Measurements from ENCODE around the gene CRACDL.
A peak's percentile ranks its signal among the peaks of the same experiment; 100 is the strongest.

The CRACDL gene, protein sequence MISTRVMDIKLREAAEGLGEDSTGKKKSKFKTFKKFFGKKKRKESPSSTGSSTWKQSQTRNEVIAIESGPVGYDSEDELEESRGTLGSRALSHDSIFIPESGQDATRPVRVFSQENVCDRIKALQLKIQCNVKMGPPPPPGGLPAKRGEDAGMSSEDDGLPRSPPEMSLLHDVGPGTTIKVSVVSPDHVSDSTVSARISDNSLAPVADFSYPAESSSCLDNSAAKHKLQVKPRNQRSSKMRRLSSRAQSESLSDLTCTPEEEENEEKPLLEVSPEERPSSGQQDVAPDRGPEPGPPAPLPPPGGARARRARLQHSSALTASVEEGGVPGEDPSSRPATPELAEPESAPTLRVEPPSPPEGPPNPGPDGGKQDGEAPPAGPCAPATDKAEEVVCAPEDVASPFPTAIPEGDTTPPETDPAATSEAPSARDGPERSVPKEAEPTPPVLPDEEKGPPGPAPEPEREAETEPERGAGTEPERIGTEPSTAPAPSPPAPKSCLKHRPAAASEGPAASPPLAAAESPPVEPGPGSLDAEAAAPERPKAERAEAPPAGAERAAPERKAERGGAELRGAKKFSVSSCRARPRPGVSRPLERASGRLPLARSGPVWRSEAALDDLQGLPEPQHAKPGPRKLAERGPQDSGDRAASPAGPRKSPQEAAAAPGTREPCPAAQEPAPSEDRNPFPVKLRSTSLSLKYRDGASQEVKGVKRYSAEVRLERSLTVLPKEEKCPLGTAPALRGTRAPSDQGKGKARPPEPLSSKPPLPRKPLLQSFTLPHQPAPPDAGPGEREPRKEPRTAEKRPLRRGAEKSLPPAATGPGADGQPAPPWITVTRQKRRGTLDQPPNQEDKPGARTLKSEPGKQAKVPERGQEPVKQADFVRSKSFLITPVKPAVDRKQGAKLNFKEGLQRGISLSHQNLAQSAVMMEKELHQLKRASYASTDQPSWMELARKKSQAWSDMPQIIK

DNA sequence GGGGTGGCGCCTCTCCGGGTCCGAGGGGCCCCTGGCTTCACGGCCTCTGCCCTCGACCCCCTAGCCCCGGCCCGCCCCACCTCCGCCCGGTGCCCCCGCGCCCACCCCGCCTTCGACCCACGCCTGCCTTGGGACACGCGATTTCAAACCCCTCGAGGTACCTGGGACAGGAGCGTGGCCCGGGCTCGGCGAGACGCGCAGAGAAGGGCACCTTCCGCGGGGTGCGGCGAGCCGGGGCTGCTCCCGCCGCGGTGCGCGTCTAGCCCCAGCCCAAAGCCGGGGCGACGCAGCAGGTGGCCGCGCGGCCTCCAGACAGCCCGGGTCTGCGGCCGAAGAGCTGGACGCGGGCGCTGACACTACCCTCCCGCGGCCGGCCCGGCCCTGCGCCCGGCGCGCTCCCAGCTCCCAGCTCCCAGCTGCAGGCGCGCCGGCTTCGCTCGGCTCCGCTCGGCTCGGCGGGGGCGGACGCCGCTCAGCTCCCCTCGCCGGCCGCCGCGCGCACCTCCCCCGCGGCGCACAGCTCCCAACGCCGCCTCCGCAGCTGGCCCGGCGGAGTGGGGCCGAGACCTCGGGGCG lies at the start of gene CRACDL:
CRACDL (minus strand) TSS at position 449 of the 576 bp plus-strand sequence. CDS start 89,425 bp downstream, outside the sequence.
- TF ChIP-seq, protein P1, sequence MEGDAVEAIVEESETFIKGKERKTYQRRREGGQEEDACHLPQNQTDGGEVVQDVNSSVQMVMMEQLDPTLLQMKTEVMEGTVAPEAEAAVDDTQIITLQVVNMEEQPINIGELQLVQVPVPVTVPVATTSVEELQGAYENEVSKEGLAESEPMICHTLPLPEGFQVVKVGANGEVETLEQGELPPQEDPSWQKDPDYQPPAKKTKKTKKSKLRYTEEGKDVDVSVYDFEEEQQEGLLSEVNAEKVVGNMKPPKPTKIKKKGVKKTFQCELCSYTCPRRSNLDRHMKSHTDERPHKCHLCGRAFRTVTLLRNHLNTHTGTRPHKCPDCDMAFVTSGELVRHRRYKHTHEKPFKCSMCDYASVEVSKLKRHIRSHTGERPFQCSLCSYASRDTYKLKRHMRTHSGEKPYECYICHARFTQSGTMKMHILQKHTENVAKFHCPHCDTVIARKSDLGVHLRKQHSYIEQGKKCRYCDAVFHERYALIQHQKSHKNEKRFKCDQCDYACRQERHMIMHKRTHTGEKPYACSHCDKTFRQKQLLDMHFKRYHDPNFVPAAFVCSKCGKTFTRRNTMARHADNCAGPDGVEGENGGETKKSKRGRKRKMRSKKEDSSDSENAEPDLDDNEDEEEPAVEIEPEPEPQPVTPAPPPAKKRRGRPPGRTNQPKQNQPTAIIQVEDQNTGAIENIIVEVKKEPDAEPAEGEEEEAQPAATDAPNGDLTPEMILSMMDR (IDR thresholded peaks at IDR 0.05; ENCODE audit: insufficient read depth, low read depth, low read length, missing control alignments), result no peak
- H3K4me3 ChIP-seq (ENCODE audit: low read length), result peak within 1 kb of the TSS; percentile 30
- DNase-seq (ENCODE audit: low read depth), result peak; percentile 32

DNA sequence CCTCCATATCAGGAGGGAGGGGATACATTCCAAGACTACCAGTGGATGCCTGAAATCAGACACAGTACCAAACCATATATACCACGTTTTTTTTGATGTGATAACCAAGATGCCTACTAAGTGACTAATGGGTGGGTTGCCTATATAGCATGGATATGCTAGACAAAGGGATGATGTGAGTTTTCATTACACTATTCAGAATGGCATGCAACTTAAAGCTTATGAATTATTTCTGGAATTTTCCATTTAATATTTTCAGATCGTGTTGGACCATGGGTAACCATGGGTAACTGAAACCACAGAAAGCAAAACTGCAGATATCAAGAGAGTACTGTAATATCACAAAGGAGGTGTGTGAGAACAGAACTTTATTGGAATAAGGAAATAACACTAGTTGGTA lies 39.6 kb upstream of the CRACDL start:
- no peak for DNase-seq (ENCODE audit: low read depth)
- TF ChIP-seq, protein P1 (IDR thresholded peaks at IDR 0.05; ENCODE audit: insufficient read depth, low read depth, low read length, missing control alignments), result no peak
- H3K4me3 ChIP-seq (ENCODE audit: low read length), result no peak overlapping the region

DNA sequence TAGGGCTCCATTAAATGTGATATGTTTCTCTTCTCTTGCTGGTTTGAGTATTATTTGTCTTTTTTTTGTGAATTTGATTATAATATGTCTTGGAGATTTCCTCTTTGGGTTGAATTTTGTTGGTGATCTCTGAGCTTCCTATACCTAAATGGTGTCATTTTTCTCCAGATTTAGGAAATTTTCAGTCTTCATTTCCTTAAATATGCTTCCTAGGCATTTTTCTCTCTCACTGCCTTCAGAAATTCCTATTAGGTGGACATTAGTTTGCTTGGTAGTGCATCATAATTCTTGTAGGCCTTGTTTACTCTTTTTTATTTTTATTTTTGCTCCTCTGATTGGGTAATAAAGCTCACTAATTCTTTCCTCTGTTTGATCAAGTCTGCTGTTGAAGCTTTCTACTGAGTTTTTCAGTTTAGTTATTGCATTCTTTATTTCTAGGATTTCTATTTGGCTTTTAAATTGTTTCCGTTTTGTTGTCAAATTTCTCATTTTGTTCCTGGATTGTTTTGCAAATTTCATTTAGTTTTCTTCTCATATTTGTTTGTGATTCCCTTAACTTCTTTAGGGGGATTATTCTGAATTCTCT lies 36.6 kb upstream of the CRACDL start:
- no peak overlapping the region for H3K4me3 ChIP-seq (ENCODE audit: low read length)
- TF ChIP-seq, protein P1 (IDR thresholded peaks at IDR 0.05; ENCODE audit: insufficient read depth, low read depth, low read length, missing control alignments), result no peak
- DNase-seq (ENCODE audit: low read depth), result no peak

DNA sequence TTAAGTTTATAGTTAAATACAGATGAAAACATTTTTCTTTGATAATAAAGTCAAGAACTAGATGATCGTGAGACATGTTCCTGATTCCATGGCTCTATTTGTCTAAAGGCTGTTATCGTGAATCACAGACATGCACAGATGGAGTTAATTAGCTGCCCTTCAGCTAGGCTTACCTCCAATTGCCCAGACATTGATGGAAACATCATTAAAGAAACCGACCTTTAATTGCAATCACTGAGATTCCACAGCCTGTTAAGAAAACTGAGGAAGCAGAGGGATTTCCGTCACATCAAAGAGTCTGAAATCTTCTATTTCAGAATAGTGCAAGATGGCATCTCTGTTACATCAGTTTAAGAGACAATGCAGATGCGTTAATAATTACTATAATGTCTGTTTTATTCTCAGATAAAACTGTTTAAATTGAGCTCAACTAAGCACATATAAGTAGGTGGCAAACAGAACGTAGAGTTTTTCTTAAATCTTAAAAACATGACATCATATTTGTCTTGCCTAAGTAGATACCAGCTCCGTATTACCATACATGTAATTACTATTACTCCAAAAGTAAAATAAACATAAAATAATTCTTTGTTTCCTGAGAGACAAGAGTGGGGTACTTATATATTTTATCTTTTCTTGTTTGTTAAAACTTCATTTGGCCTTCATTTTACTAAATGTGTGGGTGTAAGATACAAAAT lies 23.9 kb upstream of the CRACDL start:
- TF ChIP-seq, protein P1 (IDR thresholded peaks at IDR 0.05; ENCODE audit: insufficient read depth, low read depth, low read length, missing control alignments), result no peak
- H3K4me3 ChIP-seq (ENCODE audit: low read length), result no peak overlapping the region
- no peak for DNase-seq (ENCODE audit: low read depth)

DNA sequence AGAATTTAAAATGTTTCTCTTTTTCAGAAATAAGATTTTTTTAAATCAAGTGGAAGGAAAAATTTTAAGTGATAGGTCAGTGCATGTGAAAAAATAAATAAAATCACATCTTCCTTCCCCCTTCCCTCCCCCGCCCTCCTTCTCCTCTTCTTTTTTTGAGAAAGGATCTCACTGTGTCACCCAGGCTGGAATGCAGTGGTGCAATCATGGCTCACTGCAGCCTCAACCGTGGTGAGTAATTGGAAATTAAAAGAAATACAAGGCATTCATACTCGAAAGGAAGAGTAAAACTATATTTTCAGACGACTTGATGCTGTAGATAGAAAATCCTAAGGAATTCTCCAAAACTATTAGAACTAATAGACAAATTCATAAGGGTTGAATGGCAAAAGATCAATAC lies 16.9 kb upstream of the CRACDL start:
- no peak overlapping the region for H3K4me3 ChIP-seq (ENCODE audit: low read length)
- TF ChIP-seq, protein P1 (IDR thresholded peaks at IDR 0.05; ENCODE audit: insufficient read depth, low read depth, low read length, missing control alignments), result no peak
- DNase-seq (ENCODE audit: low read depth), result peak; percentile 42
